Measurements from ENCODE around the gene TCF19.

- TF ChIP-seq, protein P1, sequence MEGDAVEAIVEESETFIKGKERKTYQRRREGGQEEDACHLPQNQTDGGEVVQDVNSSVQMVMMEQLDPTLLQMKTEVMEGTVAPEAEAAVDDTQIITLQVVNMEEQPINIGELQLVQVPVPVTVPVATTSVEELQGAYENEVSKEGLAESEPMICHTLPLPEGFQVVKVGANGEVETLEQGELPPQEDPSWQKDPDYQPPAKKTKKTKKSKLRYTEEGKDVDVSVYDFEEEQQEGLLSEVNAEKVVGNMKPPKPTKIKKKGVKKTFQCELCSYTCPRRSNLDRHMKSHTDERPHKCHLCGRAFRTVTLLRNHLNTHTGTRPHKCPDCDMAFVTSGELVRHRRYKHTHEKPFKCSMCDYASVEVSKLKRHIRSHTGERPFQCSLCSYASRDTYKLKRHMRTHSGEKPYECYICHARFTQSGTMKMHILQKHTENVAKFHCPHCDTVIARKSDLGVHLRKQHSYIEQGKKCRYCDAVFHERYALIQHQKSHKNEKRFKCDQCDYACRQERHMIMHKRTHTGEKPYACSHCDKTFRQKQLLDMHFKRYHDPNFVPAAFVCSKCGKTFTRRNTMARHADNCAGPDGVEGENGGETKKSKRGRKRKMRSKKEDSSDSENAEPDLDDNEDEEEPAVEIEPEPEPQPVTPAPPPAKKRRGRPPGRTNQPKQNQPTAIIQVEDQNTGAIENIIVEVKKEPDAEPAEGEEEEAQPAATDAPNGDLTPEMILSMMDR (IDR thresholded peaks at IDR 0.05), result no peak
- TF ChIP-seq CBX8 (IDR thresholded peaks at IDR 0.05), result no peak
- no peak for TF ChIP-seq CHD2 (IDR thresholded peaks at IDR 0.05; ENCODE audit: low read length, partially characterized antibody)
- TF ChIP-seq SMC3 (IDR thresholded peaks at IDR 0.05), result no peak
- no peak for TF ChIP-seq POLR2A (IDR thresholded peaks at IDR 0.05; ENCODE audit: low read length)
- TF ChIP-seq CEBPB (IDR thresholded peaks at IDR 0.05), result no peak
- TF ChIP-seq EP300 (IDR thresholded peaks at IDR 0.05), result no peak
- no peak for TF ChIP-seq HOXA7 (CRISPR knock-in tag; IDR thresholded peaks at IDR 0.05)
- TF ChIP-seq, protein P2, sequence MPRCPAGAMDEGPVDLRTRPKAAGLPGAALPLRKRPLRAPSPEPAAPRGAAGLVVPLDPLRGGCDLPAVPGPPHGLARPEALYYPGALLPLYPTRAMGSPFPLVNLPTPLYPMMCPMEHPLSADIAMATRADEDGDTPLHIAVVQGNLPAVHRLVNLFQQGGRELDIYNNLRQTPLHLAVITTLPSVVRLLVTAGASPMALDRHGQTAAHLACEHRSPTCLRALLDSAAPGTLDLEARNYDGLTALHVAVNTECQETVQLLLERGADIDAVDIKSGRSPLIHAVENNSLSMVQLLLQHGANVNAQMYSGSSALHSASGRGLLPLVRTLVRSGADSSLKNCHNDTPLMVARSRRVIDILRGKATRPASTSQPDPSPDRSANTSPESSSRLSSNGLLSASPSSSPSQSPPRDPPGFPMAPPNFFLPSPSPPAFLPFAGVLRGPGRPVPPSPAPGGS (IDR thresholded peaks at IDR 0.05), result no peak
- no peak for TF ChIP-seq PHF8 (IDR thresholded peaks at IDR 0.05; ENCODE audit: borderline replicate concordance, low read depth)
- TF ChIP-seq, protein P3, sequence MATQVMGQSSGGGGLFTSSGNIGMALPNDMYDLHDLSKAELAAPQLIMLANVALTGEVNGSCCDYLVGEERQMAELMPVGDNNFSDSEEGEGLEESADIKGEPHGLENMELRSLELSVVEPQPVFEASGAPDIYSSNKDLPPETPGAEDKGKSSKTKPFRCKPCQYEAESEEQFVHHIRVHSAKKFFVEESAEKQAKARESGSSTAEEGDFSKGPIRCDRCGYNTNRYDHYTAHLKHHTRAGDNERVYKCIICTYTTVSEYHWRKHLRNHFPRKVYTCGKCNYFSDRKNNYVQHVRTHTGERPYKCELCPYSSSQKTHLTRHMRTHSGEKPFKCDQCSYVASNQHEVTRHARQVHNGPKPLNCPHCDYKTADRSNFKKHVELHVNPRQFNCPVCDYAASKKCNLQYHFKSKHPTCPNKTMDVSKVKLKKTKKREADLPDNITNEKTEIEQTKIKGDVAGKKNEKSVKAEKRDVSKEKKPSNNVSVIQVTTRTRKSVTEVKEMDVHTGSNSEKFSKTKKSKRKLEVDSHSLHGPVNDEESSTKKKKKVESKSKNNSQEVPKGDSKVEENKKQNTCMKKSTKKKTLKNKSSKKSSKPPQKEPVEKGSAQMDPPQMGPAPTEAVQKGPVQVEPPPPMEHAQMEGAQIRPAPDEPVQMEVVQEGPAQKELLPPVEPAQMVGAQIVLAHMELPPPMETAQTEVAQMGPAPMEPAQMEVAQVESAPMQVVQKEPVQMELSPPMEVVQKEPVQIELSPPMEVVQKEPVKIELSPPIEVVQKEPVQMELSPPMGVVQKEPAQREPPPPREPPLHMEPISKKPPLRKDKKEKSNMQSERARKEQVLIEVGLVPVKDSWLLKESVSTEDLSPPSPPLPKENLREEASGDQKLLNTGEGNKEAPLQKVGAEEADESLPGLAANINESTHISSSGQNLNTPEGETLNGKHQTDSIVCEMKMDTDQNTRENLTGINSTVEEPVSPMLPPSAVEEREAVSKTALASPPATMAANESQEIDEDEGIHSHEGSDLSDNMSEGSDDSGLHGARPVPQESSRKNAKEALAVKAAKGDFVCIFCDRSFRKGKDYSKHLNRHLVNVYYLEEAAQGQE (IDR thresholded peaks at IDR 0.05), result no peak
- TF ChIP-seq ZSCAN20 (CRISPR knock-in tag; IDR thresholded peaks at IDR 0.05), result no peak
These were observed 3.1 kb downstream of the TCF19 start for GRCh38 chr6:31161216-31162126.

All from A549 (cell line).